ENCODE data around the gene RNF224.

The RNF224 gene

GRCh38 chr9:137275588-137276472, 48.5 kb downstream of the RNF224 start:
- DNase-seq, result no peak

- no peak for DNase-seq
These were observed 49.4 kb downstream of the RNF224 start for GRCh38 chr9:137276473-137277328.

GRCh38 chr9:137277329-137278041, 50.2 kb downstream of the RNF224 start, which contains the start of gene TOR4A:
Gene TOR4A, plus strand, starts transcription at chr9:137277726. Its CDS starts 964 bp downstream, at chr9:137278690.
- DNase-seq, result peak; percentile 32

- DNase-seq, result no peak
These were observed 50.9 kb downstream of the RNF224 start for GRCh38 chr9:137278061-137278701.
